Activated T-helper 1 cell treated with anti-CD3 and anti-CD28 coated beads, Interleukin-12 subunit alpha, Interleukin-12 subunit beta, Interleukin-2, Interleukin-4 antibody, amounts not matched to agents 30 ng/mL and 10 ng/mL and 1 ng/mL, durations not matched to agents 14 hours and 24 hours and 36 hours (primary cell): ENCODE results near the gene PALS2. TPM values are rescaled to one million over a fixed set of nuclear protein-coding genes. Genes with fewer than 3 reads are reported as not detected.
A peak's percentile ranks its signal among the peaks of the same experiment; 100 is the strongest.

Experiments used
- DNase-seq: peaks from one replicate; pipeline ENCODE4 v3.0.0; 2021; ENCODE audit warnings: low spot score
- H3K27ac Mint-ChIP-seq: one replicate; pipeline ENCODE4 v1.8.0; 2021; ENCODE audit warnings: mild to moderate bottlenecking, mixed read lengths
- H3K27me3 Mint-ChIP-seq: one replicate; pipeline ENCODE4 v1.8.0; 2022; ENCODE audit warnings: mild to moderate bottlenecking, moderate library complexity, mixed read lengths; ENCODE audit not compliant: insufficient read depth
- H3K36me3 Mint-ChIP-seq: one replicate; pipeline ENCODE4 v1.8.0; 2021; ENCODE audit warnings: low read depth, mixed read lengths
- H3K4me1 Mint-ChIP-seq: one replicate; pipeline ENCODE4 v1.8.0; 2021; ENCODE audit warnings: low read depth, mixed read lengths
- H3K4me3 Mint-ChIP-seq: one replicate; pipeline ENCODE4 v1.8.0; 2021; ENCODE audit warnings: mild to moderate bottlenecking, moderate library complexity, mixed read lengths
- H3K9me3 Mint-ChIP-seq: one replicate; pipeline ENCODE4 v1.8.0; 2021; ENCODE audit warnings: mixed read lengths
- intact Hi-C: fragments of 100-400 bp; cut with micrococcal nuclease; formaldehyde crosslinking; loops from one replicate; pipeline ENCODE4 v1.15.1; 2024
- total RNA-seq: library from RNA; stranded (reverse); gene quantifications from 2 replicates; pipeline ENCODE4 v1.2.3, GENCODE V29; 2022

The PALS2 gene, protein sequence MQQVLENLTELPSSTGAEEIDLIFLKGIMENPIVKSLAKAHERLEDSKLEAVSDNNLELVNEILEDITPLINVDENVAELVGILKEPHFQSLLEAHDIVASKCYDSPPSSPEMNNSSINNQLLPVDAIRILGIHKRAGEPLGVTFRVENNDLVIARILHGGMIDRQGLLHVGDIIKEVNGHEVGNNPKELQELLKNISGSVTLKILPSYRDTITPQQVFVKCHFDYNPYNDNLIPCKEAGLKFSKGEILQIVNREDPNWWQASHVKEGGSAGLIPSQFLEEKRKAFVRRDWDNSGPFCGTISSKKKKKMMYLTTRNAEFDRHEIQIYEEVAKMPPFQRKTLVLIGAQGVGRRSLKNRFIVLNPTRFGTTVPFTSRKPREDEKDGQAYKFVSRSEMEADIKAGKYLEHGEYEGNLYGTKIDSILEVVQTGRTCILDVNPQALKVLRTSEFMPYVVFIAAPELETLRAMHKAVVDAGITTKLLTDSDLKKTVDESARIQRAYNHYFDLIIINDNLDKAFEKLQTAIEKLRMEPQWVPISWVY
- 34.9 and 42.2 TPM in 2 replicates for total RNA-seq

DNA sequence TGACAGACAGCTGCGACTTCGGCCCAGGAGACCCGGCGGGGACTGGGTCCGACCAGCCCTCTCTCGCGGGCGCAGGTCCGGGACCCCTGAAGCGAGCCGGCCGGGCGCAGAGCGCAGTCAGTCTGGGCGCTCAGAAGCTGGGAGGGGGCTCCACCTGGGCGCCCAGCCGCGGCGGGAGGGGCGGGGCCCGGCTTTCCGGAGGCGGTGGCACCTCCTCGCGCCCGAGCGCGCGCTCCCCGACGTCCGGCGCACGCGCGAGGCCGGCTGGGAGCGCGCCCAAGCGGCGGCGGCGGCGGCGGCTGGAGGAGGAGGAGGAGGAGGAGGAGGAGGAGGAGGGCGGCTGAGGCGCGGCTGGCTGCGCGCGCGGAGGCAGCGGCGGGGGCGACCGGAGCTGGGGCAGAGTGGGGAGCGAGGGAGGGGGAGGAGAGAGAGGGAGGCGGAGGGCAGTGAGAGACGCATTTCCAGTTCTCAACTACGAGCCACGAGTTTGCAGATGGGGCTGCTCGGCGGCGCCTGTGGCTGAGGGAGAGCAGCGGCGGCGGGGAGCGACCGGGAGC lies at the start of gene PALS2:
PALS2 (plus strand) TSS at position 456 of the 557 bp plus-strand sequence. CDS start 50,216 bp downstream, outside the sequence.
- peaks cover 41% of the 10 kb centered on the region for H3K27me3 Mint-ChIP-seq
- H3K4me3 Mint-ChIP-seq, result peak within 1 kb of the TSS; percentile 94
- H3K36me3 Mint-ChIP-seq, result peaks cover 5% of the 10 kb centered on the region
- H3K27ac Mint-ChIP-seq, result peak within 1 kb of the TSS; percentile 84
- DNase-seq, result peak; percentile 77
- peaks cover 29% of the 10 kb centered on the region for H3K4me1 Mint-ChIP-seq
- H3K9me3 Mint-ChIP-seq, result no peaks in the 10 kb centered on the region
- intact Hi-C loops, result loop anchor here (1.0 to 10.0 kb wide), 7 partner anchors 248 to 1218 kb away; partner anchors contain the start of genes CYCS and OSBPL3

DNA sequence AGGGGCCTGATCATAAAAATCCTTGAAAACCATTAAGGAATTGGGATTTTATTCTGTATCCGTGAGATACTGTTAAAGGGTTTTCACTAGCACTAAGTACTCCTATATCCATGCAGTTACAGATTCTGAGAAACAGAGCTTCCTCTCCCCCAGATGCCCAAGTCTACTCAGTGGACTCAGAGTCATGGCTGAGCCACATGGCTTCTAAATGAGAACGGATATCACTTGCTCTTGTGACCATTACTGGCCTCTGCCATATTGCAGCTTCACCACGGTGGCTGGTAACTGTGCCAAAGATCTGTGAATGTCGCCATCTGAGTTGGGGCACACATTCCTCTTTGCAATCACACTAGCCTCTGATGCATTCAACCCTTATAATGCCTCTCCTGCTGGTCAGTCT lies 42.0 kb upstream of the PALS2 start:
- Mint-ChIP-seq H3K27me3 (peaks cover 6% of the 10 kb centered on the region), H3K4me3 (no peak overlapping the region), H3K27ac (no peak overlapping the region), H3K9me3 (no peaks in the 10 kb centered on the region), H3K4me1 (no peaks in the 10 kb centered on the region), H3K36me3 (no peaks in the 10 kb centered on the region)
- no peak for DNase-seq
- intact Hi-C loops, result no loop called here

DNA sequence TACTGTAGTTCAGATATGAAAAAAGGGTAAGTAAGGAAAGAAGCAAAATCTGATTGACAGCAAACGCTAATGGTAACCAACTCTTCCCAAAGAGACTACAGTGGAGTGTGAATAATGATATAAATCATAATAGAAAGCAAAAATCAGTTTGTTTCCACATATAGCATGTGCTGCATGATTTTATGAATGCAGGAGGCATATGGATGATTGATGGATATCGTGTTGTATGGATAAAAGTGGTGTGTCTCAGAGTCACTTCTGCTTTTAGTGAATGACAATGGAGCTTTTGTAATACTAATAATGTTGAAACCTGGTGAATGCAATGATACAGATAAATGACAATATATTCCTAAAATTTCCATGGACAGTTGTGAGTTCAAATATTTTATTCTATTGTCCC lies 36.6 kb upstream of the PALS2 start:
- Mint-ChIP-seq H3K27me3 (peaks cover 8% of the 10 kb centered on the region), H3K9me3 (no peaks in the 10 kb centered on the region), H3K4me3 (no peak overlapping the region), H3K4me1 (no peaks in the 10 kb centered on the region), H3K27ac (no peak overlapping the region), H3K36me3 (no peaks in the 10 kb centered on the region)
- intact Hi-C loops, result no loop called here
- DNase-seq, result no peak

DNA sequence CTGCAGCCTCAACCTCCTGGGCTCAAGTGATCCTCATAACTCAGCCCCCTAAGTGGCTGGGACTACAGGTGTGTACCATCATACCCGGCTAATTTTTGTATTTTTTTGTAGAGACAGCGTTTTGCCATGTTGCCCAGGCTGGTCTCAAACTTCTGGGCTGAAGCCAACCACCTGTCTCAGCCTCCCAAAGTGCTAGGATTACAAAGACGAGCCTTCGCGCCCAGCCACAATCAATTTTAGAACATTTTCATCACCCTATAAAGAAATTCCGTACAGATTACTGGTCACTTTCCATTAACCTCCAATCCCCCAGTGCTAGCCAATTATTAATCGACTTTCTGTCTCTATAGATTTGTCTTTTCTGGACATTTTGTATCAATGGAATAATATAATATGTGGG lies 32.3 kb upstream of the PALS2 start:
- Mint-ChIP-seq H3K4me1 (no peaks in the 10 kb centered on the region), H3K36me3 (no peaks in the 10 kb centered on the region), H3K27me3 (peaks cover 4% of the 10 kb centered on the region), H3K4me3 (no peak overlapping the region), H3K9me3 (no peaks in the 10 kb centered on the region), H3K27ac (no peak overlapping the region)
- intact Hi-C loops, result no loop called here
- no peak for DNase-seq

DNA sequence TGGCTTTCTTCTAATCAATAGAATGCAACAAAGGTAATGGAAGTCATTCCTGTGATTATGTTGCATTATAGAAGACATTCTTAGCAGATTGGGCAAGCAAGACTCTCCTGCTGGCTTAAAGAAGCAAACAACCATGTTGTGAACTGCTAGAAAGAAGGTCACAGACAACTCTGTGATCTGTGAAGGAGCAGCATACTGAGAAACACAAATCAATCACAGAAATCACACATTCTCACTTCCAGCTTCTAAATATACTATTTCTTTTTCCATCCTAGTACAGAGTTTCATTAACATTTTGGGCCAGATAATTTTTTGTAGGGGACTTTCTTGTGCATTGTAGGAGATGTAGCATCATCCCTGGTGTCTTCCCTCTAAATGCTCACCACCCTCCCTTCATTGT lies 28.0 kb upstream of the PALS2 start:
- Mint-ChIP-seq H3K36me3 (no peaks in the 10 kb centered on the region), H3K4me3 (no peak overlapping the region), H3K27me3 (peaks cover 8% of the 10 kb centered on the region), H3K4me1 (no peaks in the 10 kb centered on the region), H3K27ac (no peak overlapping the region), H3K9me3 (no peaks in the 10 kb centered on the region)
- DNase-seq, result no peak
- intact Hi-C loops, result no loop called here

DNA sequence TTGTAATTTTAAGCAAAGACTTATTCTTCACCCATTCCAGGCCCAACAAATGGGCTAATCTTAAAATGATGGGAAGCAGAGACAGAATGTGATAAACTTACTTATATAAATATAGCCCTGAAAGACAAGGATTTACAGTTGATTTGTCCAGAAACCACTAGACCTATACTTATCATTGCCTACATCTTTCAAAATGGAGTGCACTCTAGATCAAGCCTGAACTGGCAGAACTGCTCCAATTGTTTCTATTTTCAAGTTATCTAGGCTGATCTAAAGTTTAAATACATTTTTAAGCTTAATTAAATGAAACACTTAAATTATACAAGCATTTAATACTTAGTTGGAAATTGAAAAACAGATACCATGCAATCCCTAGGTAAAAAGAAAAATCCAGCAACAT lies 24.9 kb upstream of the PALS2 start:
- Mint-ChIP-seq H3K9me3 (no peaks in the 10 kb centered on the region), H3K27ac (no peak overlapping the region), H3K4me1 (no peaks in the 10 kb centered on the region), H3K4me3 (no peak overlapping the region), H3K36me3 (no peaks in the 10 kb centered on the region), H3K27me3 (peaks cover 17% of the 10 kb centered on the region)
- DNase-seq, result no peak
- intact Hi-C loops, result no loop called here

DNA sequence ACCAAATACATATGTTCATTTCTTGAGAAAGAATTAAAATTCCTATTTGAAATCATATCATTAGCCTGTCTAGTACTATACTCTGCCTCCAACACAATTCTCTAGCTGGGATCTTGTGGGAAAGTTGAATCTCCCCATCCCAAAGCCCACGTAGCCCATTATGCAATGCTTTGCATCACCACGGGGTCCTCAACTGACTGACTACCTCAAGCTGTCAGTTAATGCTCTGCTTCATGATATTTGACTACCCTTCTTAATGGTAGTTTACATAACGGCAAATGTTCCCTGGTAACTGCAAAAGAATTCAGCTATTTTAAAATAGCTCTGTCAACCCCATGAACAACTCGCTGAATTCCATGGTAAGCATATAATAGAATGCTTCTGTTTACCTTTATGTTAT lies 23.3 kb upstream of the PALS2 start:
- intact Hi-C loops, result no loop called here
- no peak overlapping the region for H3K27ac Mint-ChIP-seq

DNA sequence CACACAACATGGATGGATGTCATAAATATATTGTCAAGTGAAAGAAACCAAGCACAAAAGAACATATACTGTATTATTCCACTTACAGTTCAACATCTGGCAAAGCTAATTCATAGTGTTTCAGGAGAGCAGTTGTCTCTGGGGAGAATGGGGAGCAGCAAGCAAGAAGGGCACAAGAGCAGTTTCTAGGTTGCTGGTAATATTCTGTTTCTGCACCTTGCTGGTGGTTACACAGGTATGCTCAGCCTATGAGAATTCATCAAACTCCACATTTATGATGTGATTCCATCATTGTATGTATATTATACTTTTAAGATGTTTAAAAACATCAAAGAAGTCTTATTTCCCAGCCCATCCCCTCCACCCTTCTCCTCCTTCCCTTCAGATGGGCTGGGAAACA lies 18.1 kb upstream of the PALS2 start:
- peaks cover 12% of the 10 kb centered on the region for H3K27me3 Mint-ChIP-seq
- intact Hi-C loops, result no loop called here
- DNase-seq, result no peak
- H3K4me3 Mint-ChIP-seq, result no peak overlapping the region
- peaks cover 2% of the 10 kb centered on the region for H3K4me1 Mint-ChIP-seq
- H3K9me3 Mint-ChIP-seq, result no peaks in the 10 kb centered on the region
- no peaks in the 10 kb centered on the region for H3K36me3 Mint-ChIP-seq
- H3K27ac Mint-ChIP-seq, result no peak overlapping the region

More for the DNA sequence above, 23.3 kb upstream of the PALS2 start:
- Mint-ChIP-seq H3K27me3 (peaks cover 17% of the 10 kb centered on the region), H3K4me1 (no peaks in the 10 kb centered on the region), H3K9me3 (no peaks in the 10 kb centered on the region), H3K36me3 (no peaks in the 10 kb centered on the region), H3K4me3 (no peak overlapping the region)
- DNase-seq, result no peak

DNA sequence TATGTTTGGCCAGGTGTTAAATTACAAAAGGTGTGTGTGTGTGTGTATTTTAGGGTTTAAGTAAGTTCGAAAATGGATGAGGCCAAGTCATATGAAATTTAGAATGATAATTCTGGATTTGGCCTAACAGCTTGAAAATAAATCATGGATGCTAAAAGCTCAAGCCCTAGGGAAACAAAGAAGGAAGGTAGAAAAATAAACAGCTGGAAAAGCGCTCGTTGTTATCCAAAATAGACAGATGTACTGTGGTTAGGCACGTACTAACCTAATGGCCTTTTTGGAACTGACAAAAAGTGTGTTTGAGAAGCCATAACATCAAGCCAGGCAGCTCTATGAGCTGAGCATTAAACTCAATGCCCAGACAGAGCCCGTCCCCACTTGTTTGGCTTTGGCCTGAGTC lies 17.5 kb upstream of the PALS2 start:
- Mint-ChIP-seq H3K4me3 (no peak overlapping the region), H3K27me3 (peaks cover 12% of the 10 kb centered on the region), H3K9me3 (no peaks in the 10 kb centered on the region), H3K36me3 (no peaks in the 10 kb centered on the region), H3K4me1 (peaks cover 8% of the 10 kb centered on the region), H3K27ac (no peak overlapping the region)
- intact Hi-C loops, result no loop called here
- DNase-seq, result no peak

DNA sequence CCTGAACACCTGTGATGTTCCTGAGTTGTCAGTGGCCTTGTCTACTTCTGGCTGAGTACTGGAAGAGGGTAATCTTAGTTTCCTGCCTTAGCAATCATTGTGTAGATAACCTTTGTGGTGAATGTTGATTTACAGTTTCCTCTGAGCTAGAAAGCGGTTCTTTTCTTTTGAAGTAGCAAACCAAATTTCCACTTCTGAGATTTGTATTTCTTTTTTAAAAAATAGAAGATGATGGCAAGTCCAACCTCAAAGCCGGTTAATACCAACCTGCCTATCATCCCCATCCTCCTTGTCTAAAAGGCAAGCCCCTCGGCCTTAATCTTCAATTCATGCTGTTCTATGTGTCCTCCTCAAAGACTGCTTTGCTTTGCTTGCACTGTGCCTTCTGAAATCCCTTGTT lies 12.5 kb upstream of the PALS2 start:
- no peaks in the 10 kb centered on the region for H3K36me3 Mint-ChIP-seq
- H3K27ac Mint-ChIP-seq, result no peak overlapping the region
- H3K4me1 Mint-ChIP-seq, result peaks cover 19% of the 10 kb centered on the region
- no peaks in the 10 kb centered on the region for H3K9me3 Mint-ChIP-seq
- intact Hi-C loops, result no loop called here
- H3K27me3 Mint-ChIP-seq, result peaks cover 1% of the 10 kb centered on the region
- no peak for DNase-seq
- no peak overlapping the region for H3K4me3 Mint-ChIP-seq

DNA sequence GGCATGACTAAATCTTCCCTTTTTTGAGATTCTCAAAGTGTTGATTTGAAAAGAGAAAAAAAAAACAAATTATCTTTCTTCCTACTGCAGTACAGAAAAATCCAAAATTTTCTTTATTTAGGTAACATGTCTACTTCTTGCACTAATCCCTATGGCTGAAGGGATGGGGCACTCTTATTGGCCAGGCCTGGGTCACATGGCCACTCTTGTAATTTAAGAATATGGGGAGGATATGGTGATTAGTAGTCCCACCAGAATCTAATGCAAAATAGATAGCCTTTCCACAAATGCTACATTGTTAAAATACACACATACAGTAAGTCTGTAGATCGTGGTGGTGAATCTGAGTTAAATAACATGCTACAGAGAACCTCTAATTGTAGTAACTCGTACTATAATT lies 7.0 kb upstream of the PALS2 start:
- DNase-seq, result no peak
- Mint-ChIP-seq H3K9me3 (no peaks in the 10 kb centered on the region), H3K4me3 (no peak overlapping the region), H3K4me1 (peaks cover 6% of the 10 kb centered on the region), H3K27me3 (peaks cover 39% of the 10 kb centered on the region), H3K27ac (no peak overlapping the region), H3K36me3 (no peaks in the 10 kb centered on the region)
- intact Hi-C loops, result no loop called here

DNA sequence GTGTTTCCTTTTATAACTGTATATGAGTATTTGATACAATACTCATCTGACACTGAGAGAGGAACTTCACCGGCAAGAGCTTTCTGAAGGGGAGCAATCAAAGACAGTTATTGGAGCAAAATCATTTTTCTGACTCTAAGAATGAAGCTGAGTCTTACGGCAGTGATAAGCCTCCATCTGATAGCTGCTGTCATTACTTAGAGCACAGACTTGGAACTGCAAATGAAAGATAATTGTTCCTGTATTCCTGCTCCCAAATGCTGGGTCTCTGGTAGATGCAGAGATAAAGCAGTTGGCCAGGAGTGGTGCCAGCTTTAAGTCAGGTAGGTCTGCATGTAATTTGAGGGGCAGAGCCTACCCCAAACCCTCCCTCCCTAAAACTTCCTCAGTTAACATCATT lies 2.3 kb upstream of the PALS2 start:
- Mint-ChIP-seq H3K4me1 (peaks cover 22% of the 10 kb centered on the region), H3K36me3 (peaks cover 4% of the 10 kb centered on the region), H3K9me3 (no peaks in the 10 kb centered on the region), H3K4me3 (no peak overlapping the region), H3K27me3 (peaks cover 48% of the 10 kb centered on the region), H3K27ac (no peak overlapping the region)
- no peak for DNase-seq
- intact Hi-C loops, result loop anchor here (5.0 to 10.0 kb wide), 4 partner anchors 411 to 1216 kb away; partner anchors contain the start of gene OSBPL3

DNA sequence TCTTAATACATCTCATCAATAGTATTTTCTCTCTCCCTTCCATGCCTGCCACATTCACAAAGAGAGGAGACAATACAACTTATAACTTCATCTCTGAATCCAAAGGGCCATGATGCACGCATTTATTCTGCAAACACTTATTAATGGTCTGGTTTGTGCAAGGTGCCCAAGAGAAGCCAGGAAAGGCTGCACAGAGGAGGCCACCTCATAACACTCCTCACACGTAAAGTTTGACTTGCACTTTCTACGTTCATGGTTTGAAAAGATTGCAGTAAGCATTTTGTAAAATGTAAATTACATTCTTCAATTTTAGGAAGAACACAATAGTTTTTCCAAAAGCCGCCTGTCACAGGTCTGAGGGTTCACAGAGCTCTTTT lies 1.2 kb upstream of the PALS2 start:
- no peaks in the 10 kb centered on the region for H3K9me3 Mint-ChIP-seq
- H3K27me3 Mint-ChIP-seq, result peaks cover 45% of the 10 kb centered on the region
- intact Hi-C loops, result loop anchor here (1.0 to 10.0 kb wide), 6 partner anchors 249 to 1217 kb away; partner anchors contain the start of gene OSBPL3
- no peak for DNase-seq
- peaks cover 29% of the 10 kb centered on the region for H3K4me1 Mint-ChIP-seq
- H3K27ac Mint-ChIP-seq, result peak overlapping the region; percentile 83
- peaks cover 5% of the 10 kb centered on the region for H3K36me3 Mint-ChIP-seq
- H3K4me3 Mint-ChIP-seq, result peak overlapping the region; percentile 84
